ENCODE results near the gene TBC1D14. TPM values are rescaled to one million over a fixed set of nuclear protein-coding genes. Genes with fewer than 3 reads are reported as not detected.

TBC1D14 gene
- total RNA-seq, 1 experiment from 2014 or later = 44.3 TPM

DNA sequence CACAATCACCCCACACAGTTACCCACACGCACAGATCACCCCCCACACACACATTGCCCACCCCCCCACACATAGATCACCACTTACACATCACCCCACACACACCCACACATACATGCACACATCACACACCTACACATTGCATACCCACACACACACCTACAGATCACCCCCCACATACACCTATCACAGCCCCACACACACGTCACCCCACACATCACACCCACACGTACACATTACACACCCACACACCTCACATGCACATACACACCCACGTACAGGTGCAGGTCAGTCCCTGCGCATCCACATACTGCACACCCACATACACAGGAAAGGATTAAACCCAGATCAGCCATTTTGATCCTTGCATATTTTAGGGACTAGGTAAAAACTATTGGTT is 118.3 kb downstream of the TBC1D14 start:
- no TSS peak for BruUV-seq (replicated peaks)
- H3K27me3 ChIP-seq (replicated peaks; ENCODE audit: insufficient read depth, low read depth, low read length, poor library complexity) = no peaks in the 10 kb centered on the region
- no peaks in the 10 kb centered on the region for H3K9me3 ChIP-seq (ENCODE audit: low read depth, low read length, poor library complexity, severe bottlenecking)
- POLR2A ChIA-PET (ENCODE audit: low non-redundant PET) = no interaction called here
- CTCF ChIA-PET = no interaction called here
- intact Hi-C loops (cut with micrococcal nuclease; ENCODE audit: unreplicated experiment) = no loop called here
- DNase-seq (ENCODE audit: low spot score) = no peak
- TF ChIP-seq, protein P1, sequence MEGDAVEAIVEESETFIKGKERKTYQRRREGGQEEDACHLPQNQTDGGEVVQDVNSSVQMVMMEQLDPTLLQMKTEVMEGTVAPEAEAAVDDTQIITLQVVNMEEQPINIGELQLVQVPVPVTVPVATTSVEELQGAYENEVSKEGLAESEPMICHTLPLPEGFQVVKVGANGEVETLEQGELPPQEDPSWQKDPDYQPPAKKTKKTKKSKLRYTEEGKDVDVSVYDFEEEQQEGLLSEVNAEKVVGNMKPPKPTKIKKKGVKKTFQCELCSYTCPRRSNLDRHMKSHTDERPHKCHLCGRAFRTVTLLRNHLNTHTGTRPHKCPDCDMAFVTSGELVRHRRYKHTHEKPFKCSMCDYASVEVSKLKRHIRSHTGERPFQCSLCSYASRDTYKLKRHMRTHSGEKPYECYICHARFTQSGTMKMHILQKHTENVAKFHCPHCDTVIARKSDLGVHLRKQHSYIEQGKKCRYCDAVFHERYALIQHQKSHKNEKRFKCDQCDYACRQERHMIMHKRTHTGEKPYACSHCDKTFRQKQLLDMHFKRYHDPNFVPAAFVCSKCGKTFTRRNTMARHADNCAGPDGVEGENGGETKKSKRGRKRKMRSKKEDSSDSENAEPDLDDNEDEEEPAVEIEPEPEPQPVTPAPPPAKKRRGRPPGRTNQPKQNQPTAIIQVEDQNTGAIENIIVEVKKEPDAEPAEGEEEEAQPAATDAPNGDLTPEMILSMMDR (conservative IDR thresholded peaks at IDR 0.05; ENCODE audit: low read depth, low read length) = no peak
- no peak for TF ChIP-seq EZH2 (IDR thresholded peaks at IDR 0.05; ENCODE audit: borderline replicate concordance, low read depth, low read length, poor library complexity, severe bottlenecking)
- H3K4me3 ChIP-seq (ENCODE audit: low read depth, low read length, poor library complexity, severe bottlenecking) = no peak overlapping the region
- peaks cover 20% of the 10 kb centered on the region for H3K36me3 ChIP-seq (ENCODE audit: insufficient read depth, low read length, poor library complexity, severe bottlenecking)
- H3K4me1 ChIP-seq (ENCODE audit: insufficient read depth, low read length, poor library complexity, severe bottlenecking) = no peaks in the 10 kb centered on the region
- no peak overlapping the region for H3K27ac ChIP-seq (ENCODE audit: low read depth, low read length, poor library complexity, severe bottlenecking)

DNA sequence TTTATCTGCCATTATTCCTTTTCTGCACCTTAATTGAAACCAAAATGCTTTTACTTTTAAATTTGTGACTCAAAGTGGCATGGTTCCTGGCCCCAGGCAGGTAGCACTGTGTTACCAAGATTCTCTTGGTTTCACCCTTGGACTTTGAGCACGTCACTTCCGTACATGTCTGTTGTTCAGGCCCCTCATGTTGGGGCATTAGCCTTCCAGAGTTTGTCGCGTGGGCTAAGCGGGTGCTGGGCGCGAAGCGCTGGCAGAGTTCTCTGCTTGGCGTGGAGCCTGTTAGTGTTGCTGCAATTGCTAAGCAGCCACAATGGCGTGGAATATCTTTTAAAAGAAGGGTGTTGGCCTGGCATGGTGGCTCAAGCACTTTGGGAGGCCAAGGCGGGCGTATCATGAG is 119.6 kb downstream of the TBC1D14 start:
- peaks cover 20% of the 10 kb centered on the region for H3K36me3 ChIP-seq (ENCODE audit: insufficient read depth, low read length, poor library complexity, severe bottlenecking)

DNA sequence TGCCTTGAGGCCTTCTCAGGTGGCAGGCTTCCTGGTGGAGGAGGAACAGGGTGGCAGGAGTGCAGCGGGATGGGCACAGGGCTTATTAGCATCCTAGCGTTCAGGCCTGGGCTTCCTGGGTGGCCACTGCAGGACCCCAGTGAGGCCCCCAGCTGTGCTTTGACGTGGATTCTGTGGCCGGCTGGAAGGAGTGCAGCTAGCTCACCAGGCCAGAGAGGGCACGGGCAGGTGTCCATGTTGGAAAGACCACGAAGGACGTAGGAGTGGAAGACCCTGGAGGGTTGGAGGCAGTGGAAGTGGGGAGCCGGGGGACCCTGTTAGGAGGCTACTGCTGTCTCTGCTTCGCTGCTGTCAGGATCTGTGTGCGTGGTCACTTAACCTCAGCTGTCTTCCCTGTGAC is 120.3 kb downstream of the TBC1D14 start:
- TF ChIP-seq, protein P1 (conservative IDR thresholded peaks at IDR 0.05; ENCODE audit: low read depth, low read length) = no peak
- no peak for TF ChIP-seq EZH2 (IDR thresholded peaks at IDR 0.05; ENCODE audit: borderline replicate concordance, low read depth, low read length, poor library complexity, severe bottlenecking)
- no peaks in the 10 kb centered on the region for H3K9me3 ChIP-seq (ENCODE audit: low read depth, low read length, poor library complexity, severe bottlenecking)
- H3K27me3 ChIP-seq (replicated peaks; ENCODE audit: insufficient read depth, low read depth, low read length, poor library complexity) = no peaks in the 10 kb centered on the region
- intact Hi-C loops (cut with micrococcal nuclease; ENCODE audit: unreplicated experiment) = no loop called here
- H3K4me3 ChIP-seq (ENCODE audit: low read depth, low read length, poor library complexity, severe bottlenecking) = no peak overlapping the region
- ChIA-PET CTCF (no interaction called here), POLR2A (ENCODE audit: low non-redundant PET) (no interaction called here)
- BruUV-seq (replicated peaks) = no TSS peak
- H3K36me3 ChIP-seq (ENCODE audit: insufficient read depth, low read length, poor library complexity, severe bottlenecking) = peaks cover 20% of the 10 kb centered on the region
- no peak for DNase-seq (ENCODE audit: low spot score)
- no peaks in the 10 kb centered on the region for H3K4me1 ChIP-seq (ENCODE audit: insufficient read depth, low read length, poor library complexity, severe bottlenecking)
- no peak overlapping the region for H3K27ac ChIP-seq (ENCODE audit: low read depth, low read length, poor library complexity, severe bottlenecking)

More for the DNA sequence above, 119.6 kb downstream of the TBC1D14 start:
- H3K9me3 ChIP-seq (ENCODE audit: low read depth, low read length, poor library complexity, severe bottlenecking) = no peaks in the 10 kb centered on the region
- CTCF ChIA-PET = no interaction called here
- intact Hi-C loops (cut with micrococcal nuclease; ENCODE audit: unreplicated experiment) = no loop called here
- BruUV-seq (replicated peaks) = no TSS peak
- H3K27me3 ChIP-seq (replicated peaks; ENCODE audit: insufficient read depth, low read depth, low read length, poor library complexity) = no peaks in the 10 kb centered on the region
- TF ChIP-seq, protein P1 (conservative IDR thresholded peaks at IDR 0.05; ENCODE audit: low read depth, low read length) = no peak
- TF ChIP-seq EZH2 (IDR thresholded peaks at IDR 0.05; ENCODE audit: borderline replicate concordance, low read depth, low read length, poor library complexity, severe bottlenecking) = no peak
- no peaks in the 10 kb centered on the region for H3K4me1 ChIP-seq (ENCODE audit: insufficient read depth, low read length, poor library complexity, severe bottlenecking)
- no peak overlapping the region for H3K27ac ChIP-seq (ENCODE audit: low read depth, low read length, poor library complexity, severe bottlenecking)
- H3K4me3 ChIP-seq (ENCODE audit: low read depth, low read length, poor library complexity, severe bottlenecking) = no peak overlapping the region
- POLR2A ChIA-PET (ENCODE audit: low non-redundant PET) = no interaction called here
- no peak for DNase-seq (ENCODE audit: low spot score)
